HG02884 (cell line): Measurements from ENCODE around the gene RSRC1.
"Not testable (repeated sequence)": the region's sequence is repeated elsewhere in the genome, so short reads cannot be mapped to it uniquely, and the experiment has no call there.

Source experiments
- ATAC-seq: cut with Tn5 transposase; IDR thresholded peaks from one replicate; pipeline ENCODE4 v1.9.1; 2021; ENCODE audit warnings: mild to moderate bottlenecking, moderate library complexity; ENCODE audit not compliant: unreplicated experiment

The RSRC1 gene

GRCh38 chr3:158452334-158452733, 342.4 kb downstream of the RSRC1 start:
- no peak for ATAC-seq

DNA sequence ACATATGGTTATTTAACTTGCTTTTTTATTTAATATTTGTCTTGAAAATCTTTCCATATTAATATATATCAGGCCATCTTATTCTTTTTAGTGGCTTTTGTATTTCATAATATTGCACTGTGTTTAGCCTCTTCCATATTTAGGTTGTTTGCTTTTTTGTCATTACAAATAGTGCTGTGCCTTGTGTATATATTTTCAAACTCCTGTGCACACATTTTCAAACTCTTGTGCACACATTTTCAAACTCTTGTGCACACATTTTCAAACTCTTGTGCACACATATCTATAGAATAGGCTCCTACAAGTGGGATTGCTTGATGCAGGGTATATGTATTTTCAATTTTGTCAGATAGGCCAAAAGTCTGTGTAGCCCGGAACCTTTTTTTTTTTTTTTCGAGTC, 343.1 kb downstream of the RSRC1 start:
- no peak for ATAC-seq

DNA sequence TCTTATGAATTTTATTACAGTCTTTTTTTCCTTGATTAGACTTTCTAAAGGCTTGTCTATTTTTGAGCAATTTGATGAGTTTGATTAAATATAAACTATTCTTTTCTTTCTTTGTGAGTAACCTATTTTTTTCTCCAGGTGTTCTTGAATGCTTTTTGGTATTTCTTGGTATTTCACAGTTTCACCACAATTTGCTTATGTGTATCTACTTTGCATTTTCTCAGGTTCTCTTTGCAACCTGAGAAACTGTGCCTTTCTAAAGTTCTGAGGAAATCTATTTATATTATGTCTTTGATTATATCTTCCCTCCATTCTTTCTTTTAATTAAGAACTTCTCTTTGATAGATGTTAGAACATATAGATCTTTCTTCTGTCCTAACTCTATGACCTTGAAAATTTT, 344.0 kb downstream of the RSRC1 start:
- ATAC-seq = no peak

DNA sequence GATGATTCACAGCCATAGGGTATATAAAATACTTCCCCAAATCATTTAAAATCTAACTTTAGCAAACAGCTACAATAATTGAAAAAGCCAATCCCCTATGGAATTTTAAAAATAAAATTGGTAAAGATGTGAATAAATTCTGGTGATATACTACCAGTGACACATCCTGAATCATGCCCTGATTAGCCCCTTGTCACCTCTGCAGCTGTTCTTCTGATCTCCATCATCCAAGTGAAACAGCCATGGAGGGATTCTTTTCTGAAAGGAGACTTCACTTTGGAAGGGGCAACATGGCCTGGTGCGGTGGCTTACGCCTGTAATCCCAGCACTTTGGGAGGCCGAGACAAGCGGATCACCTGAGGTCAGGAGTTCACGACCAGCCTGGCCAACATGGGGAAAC, 345.5 kb downstream of the RSRC1 start:
- ATAC-seq = no peak

DNA sequence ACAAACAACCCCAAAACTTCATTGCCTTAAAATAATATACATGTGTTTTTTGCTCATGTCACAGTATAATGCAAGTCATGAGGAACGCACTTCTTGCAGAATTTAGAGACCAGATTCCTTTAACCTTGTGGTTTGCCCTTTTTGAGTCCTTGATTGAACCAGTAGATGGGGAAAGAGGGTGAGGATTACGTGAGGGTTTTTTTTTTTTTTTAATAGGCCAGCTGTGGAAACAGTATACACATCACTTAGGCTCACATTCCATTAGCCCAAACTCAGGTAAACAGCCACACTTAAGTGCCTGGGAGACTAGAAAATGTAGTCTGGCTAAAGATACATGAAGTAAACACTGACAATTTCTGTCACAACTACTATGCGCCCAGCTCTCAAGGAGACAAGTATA, 346.2 kb downstream of the RSRC1 start:
- ATAC-seq = no peak

- no peak for ATAC-seq
Measured at GRCh38 chr3:158458464-158458863, 348.6 kb downstream of the RSRC1 start.

DNA sequence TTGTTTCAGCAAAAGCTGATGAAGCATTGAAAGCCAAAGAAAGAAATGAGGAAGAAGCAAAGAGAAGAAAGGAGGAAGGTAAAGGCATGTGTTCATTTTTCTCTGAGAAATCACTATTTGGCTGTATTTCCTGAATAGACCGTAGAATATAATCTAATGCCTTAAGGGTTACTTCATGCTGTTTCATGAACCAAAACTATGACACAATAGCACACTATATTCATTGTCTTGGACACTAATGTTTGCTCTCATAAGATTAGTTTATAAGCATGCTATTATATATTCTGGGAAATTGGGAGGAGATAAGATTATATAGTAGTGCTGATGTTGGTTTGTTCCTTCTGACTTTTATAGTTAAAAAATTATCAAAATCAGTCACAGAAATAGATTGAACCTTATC, 351.0 kb downstream of the RSRC1 start:
- no peak for ATAC-seq

DNA sequence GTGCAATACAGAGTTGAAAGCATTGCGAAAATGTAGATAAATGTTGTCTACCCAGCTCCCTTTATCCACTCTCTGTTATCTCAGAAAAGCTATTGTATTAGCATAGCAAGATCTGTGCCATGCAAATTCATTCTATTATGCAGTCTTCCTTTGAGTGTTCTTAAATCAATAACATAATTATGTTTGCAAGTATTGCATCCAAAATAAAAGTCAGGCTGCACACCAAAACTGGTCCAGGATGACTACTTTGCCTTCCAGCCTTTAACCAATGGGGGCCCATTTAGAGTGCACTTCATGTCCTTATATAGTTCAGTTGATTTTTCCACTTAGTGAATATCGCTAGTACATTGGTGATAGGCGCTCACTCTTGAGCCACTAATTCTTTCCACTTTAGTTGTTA, 353.7 kb downstream of the RSRC1 start:
- no peak for ATAC-seq

DNA sequence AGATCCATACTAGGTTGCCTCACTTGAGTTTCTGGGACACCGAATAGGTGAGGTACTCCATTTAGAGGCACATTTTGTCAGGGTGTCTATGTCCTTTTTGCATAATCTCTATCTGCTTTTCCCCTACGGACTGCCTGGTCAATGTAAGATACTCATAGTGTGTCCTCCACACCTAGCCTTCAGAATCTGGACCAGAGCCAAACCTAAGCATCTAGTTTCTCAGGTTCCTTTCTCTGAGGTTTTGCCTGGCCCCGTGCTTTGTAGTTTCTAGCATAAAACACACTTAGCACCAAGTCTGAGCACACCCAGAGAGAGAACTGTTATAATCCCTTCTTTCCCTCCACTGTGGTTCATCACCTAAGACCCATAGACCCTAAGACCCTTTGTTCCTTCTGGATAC, 355.2 kb downstream of the RSRC1 start:
- peak; percentile 74 for ATAC-seq

GRCh38 chr3:158470944-158471638, 361.2 kb downstream of the RSRC1 start:
- no peak for ATAC-seq

- ATAC-seq = no peak
Measured at GRCh38 chr3:158471639-158472294, 361.9 kb downstream of the RSRC1 start.

- ATAC-seq = no peak
Measured at GRCh38 chr3:158479051-158479450, 369.2 kb downstream of the RSRC1 start.

GRCh38 chr3:158483701-158484235, 373.9 kb downstream of the RSRC1 start:
- ATAC-seq = no peak

DNA sequence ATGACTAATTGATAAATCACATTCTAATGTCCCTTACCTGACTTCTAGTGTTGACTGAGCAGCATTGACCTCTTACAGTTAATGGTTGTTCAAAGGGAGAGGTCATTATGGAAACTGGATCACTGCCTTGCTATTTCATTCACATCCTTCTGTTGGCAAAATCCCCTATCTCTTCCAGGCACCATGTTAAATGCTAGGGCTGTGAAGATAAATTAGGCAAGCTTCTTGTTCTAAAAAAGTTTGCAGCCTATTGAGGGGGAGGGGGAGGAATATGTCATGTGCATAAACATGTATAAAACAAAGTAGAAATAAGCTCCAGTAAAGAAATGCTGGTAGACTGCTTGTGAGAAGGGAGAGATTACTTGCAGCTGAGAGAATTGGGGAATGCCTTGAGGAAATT, 376.3 kb downstream of the RSRC1 start:
- no peak for ATAC-seq

DNA sequence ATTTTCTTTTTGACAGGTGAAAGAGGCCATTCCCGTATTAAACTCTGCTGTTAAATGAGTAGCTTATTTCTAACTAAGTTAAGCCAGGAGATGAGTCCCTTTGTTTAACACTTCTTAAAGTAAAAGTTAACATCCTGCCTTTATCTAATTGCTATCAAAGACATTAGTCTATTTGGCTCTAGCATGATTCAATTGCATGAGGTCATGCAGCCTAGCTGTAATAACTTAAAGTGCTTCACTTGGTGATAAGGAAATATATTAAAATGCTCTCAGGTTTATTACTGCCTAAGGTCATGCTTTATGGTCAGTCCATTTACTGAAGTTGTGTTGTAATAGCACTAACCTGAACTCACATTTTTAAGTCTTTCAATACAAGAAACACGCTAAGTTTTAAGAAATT, 378.8 kb downstream of the RSRC1 start:
- no peak for ATAC-seq

DNA sequence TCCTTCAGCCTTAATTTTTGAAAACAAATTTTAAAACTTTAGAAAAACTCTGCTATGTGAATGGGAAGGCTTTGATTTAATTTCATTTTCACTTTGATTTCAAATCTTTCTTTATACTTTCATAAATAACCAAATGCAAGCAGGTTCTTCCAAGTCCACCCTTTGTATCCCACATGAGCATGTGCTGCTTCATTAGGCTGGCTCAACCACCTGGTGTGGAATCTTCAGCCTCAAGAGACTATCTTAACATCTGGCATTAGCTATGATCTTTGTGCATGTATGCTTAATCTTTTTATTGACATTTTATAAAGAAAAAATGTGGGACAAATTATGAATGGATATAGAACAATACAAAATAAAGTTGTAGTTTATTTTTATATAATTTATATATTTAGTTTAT, 379.3 kb downstream of the RSRC1 start:
- ATAC-seq = no peak

- no peak for ATAC-seq
Measured at GRCh38 chr3:158491968-158492367, 382.1 kb downstream of the RSRC1 start.

GRCh38 chr3:158492685-158493084, 382.8 kb downstream of the RSRC1 start:
- no peak for ATAC-seq

- ATAC-seq = no peak
Measured at GRCh38 chr3:158493931-158494330, 384.0 kb downstream of the RSRC1 start.

DNA sequence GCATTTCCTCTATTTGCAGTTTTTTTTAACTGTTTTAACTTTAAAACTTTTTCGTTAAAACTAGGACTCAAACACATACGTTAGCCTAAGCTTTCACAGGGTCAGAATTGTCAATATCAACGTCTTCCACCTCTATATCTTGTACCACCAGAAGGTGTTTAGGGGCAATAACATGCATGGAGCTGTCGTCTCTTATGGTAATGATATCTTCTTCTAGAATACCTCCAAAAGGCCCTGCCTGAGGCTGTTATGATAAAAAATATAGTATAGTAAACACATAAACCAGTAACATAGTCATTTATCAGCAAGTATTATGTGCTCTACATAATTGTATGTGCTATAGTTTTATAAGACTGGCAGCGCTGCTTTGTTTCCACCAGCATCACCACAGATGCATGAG, 384.8 kb downstream of the RSRC1 start:
- ATAC-seq = no peak

GRCh38 chr3:158495398-158495902, 385.6 kb downstream of the RSRC1 start:
- ATAC-seq = not testable (repeated sequence)

DNA sequence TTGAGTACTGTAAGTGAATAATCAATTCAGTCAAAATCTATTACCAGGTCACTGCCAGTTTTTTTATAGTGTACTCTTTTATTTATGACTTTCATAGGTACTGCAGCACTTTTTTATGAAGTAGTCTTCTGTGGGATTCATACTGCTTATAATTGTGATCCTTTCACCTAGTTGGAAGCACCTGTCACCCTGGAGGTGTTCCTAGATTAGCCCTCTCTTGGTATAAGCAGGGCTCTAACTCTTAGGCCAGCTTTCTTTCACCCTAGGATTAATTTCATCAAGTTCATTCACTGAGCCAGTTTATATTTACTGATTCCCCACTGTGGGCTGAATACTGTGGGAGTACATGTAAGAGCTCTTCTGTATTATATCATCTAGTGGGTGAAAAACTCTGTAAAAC, 395.2 kb downstream of the RSRC1 start:
- no peak for ATAC-seq
